PC-9 (cell line): ENCODE data around the gene OR7A5.
"Not testable (repeated sequence)": the region's sequence is repeated elsewhere in the genome, so short reads cannot be mapped to it uniquely, and the experiment has no call there.

ENCODE experiments used
- EZH2 ChIP-seq: fragments of 200-600 bp; sonication (generic); IDR thresholded peaks from 2 replicates; pipeline ENCODE4 v1.8.0; 2017; ENCODE audit warnings: antibody characterized with exemption, low read depth
- TF ChIP-seq, protein P1 (sequence below): fragments of 200-600 bp; sonication (generic); conservative IDR thresholded peaks from 2 replicates; pipeline ENCODE4 v1.6.1; 2017; ENCODE audit warnings: mixed run types, antibody characterized with exemption, mild to moderate bottlenecking, moderate library complexity

DNA sequence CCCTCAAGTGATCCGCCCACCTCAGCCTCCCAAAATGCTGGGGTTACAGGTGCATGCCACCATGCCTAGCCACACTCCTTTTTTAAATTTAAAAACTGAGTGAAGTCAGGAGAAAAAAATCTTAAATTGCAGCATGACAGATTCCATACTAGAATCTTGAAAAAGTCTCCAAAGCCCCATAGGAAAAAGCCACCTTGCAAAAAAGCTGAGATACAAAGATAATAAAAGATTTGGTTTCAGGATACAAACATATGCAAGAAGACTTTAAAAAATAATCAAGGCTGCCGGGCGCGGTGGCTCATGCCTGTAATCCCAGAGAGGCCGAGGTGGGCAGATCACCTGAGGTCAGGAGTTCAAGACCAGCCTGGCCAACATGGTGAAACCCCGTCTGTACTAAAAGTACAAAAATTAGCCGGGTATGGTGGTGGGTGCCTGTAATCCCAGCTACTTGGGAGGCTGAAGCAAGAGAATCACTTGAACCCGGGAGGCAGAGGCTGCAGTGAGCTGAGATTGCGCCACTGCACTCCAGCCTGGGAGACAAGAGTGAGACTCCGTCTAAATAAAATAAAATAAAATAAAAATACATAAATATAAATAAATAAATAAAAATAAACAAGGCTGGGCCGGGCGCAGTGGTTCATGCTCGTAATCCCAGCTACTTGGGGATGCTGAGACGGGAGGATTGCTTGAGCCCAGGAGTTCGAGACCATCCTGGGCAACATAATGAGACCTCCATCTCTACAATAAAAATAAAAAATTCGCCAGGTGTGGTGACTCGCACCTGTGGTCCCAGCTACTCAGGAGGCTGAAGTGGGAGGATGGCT is 53.1 kb downstream of the OR7A5 start:
- not testable (repeated sequence) for TF ChIP-seq EZH2
- TF ChIP-seq, protein P1, sequence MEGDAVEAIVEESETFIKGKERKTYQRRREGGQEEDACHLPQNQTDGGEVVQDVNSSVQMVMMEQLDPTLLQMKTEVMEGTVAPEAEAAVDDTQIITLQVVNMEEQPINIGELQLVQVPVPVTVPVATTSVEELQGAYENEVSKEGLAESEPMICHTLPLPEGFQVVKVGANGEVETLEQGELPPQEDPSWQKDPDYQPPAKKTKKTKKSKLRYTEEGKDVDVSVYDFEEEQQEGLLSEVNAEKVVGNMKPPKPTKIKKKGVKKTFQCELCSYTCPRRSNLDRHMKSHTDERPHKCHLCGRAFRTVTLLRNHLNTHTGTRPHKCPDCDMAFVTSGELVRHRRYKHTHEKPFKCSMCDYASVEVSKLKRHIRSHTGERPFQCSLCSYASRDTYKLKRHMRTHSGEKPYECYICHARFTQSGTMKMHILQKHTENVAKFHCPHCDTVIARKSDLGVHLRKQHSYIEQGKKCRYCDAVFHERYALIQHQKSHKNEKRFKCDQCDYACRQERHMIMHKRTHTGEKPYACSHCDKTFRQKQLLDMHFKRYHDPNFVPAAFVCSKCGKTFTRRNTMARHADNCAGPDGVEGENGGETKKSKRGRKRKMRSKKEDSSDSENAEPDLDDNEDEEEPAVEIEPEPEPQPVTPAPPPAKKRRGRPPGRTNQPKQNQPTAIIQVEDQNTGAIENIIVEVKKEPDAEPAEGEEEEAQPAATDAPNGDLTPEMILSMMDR, result not testable (repeated sequence)
